Prostate gland (tissue), 2 donors: Measurements from ENCODE around the gene FAM3C. TPM values are rescaled to one million over a fixed set of nuclear protein-coding genes. Genes with fewer than 3 reads are reported as not detected.

Source experiments
- DNase-seq: peaks from one replicate; pipeline ENCODE4 v3.0.0-alpha.2; 2019; ENCODE audit warnings: low spot score
- H3K27ac ChIP-seq, 2 donors: fragments of 200-600 bp; sonication (generic); 2 replicates each; pipeline ENCODE4 v1.5.1; 2017 to 2019
- H3K27me3 ChIP-seq: fragments of 200-600 bp; sonication (generic); replicated peaks from 2 replicates; pipeline ENCODE4 v1.5.1; 2019; ENCODE audit not compliant: insufficient read depth
- H3K36me3 ChIP-seq, 2 donors: fragments of 200-600 bp; sonication (generic); 1 replicate in 1 of 2; 2 replicates in 1 of 2; pipeline versions ENCODE4 v1.5.1 to v1.8.1; 2017 to 2019
- H3K4me1 ChIP-seq: fragments of 200-600 bp; sonication (generic); replicated peaks from 2 replicates; pipeline ENCODE4 v1.5.1; 2019
- H3K4me3 ChIP-seq, 2 donors: fragments of 200-600 bp; sonication (generic); 2 replicates each; pipeline ENCODE4 v1.5.1; 2017 to 2019
- H3K9me3 ChIP-seq: fragments of 200-600 bp; sonication (generic); 2 replicates; pipeline ENCODE4 v1.5.1; 2017
- POLR2A ChIP-seq: fragments of 450-650 bp; IDR thresholded peaks from one replicate; pipeline ENCODE4 v1.6.1; 2016; ENCODE audit warnings: antibody characterized with exemption, mild to moderate bottlenecking
- POLR2AphosphoS5 ChIP-seq: sonication (generic); formaldehyde crosslinking; IDR thresholded peaks from one replicate; pipeline ENCODE4 v1.6.1; 2017; ENCODE audit warnings: antibody characterized with exemption
- WGBS: methylation state at CpG from one replicate; pipeline ENCODE4 v1.1.5; 2018; 5-methylcytosine and 5-hydroxymethylcytosine counted together
- intact Hi-C: fragments of 100-400 bp; cut with DNase I; formaldehyde crosslinking; loops from one replicate; pipeline ENCODE4 v1.14.2; 2022
- total RNA-seq, 2 donors: library from RNA; depleted of rRNA; stranded (reverse); fragments of >200 nt; gene quantifications; one replicate each; pipeline ENCODE4 v1.1.0, GENCODE V29; 2016
- TF ChIP-seq, protein P1 (sequence below), 4 experiments: fragments of 200-600 bp in 2 of 4; fragments of 450-650 bp in 2 of 4; sonication (generic) in 2 of 4; IDR thresholded peaks; 1 replicate in 3 of 4; 2 replicates in 1 of 4; pipeline ENCODE4 v1.5.1; 2016 to 2019; ENCODE audit warnings: antibody characterized with exemption in 4 of 4, mild to moderate bottlenecking in 2 of 4, moderate library complexity in 2 of 4

Gene FAM3C
- total RNA-seq, 2 donors from 2014 or later = 31.9 to 34.8 TPM

DNA sequence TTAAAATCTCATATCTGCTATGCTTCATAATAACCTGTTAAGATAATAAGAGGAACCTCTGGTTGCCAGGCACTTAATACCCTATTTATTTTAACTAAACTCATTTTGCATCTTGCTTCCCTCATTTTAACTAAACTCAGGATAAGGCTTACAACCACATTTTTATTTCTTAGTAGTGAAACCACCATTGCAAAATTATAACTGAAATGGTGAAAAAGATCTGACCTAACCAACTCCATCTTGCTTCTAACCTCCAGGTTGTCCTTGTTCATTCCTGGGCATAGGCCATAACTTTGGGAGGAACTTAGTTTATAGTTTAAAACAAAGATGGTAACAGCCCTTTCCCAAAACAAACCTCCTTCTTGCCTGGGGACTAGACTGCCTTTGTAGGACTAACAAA lies 6.0 kb downstream of the FAM3C start:
- TF ChIP-seq, protein P1, sequence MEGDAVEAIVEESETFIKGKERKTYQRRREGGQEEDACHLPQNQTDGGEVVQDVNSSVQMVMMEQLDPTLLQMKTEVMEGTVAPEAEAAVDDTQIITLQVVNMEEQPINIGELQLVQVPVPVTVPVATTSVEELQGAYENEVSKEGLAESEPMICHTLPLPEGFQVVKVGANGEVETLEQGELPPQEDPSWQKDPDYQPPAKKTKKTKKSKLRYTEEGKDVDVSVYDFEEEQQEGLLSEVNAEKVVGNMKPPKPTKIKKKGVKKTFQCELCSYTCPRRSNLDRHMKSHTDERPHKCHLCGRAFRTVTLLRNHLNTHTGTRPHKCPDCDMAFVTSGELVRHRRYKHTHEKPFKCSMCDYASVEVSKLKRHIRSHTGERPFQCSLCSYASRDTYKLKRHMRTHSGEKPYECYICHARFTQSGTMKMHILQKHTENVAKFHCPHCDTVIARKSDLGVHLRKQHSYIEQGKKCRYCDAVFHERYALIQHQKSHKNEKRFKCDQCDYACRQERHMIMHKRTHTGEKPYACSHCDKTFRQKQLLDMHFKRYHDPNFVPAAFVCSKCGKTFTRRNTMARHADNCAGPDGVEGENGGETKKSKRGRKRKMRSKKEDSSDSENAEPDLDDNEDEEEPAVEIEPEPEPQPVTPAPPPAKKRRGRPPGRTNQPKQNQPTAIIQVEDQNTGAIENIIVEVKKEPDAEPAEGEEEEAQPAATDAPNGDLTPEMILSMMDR (IDR thresholded peaks at IDR 0.05) = no peak
- TF ChIP-seq POLR2A = no peak
- no peak for TF ChIP-seq POLR2AphosphoS5
- Histone ChIP-seq H3K4me1 (no peaks in the 10 kb centered on the region), H3K9me3 (no peaks in the 10 kb centered on the region), H3K27ac (no peak overlapping the region), H3K36me3 (no peaks in the 10 kb centered on the region), H3K27me3 (no peaks in the 10 kb centered on the region), H3K4me3 (no peak overlapping the region)
- intact Hi-C loops = no loop called here
- no peak for DNase-seq

GRCh38 chr7:121388950-121389349 lies 7.2 kb downstream of the FAM3C start:
- Histone ChIP-seq H3K36me3 (no peaks in the 10 kb centered on the region), H3K4me1 (no peaks in the 10 kb centered on the region), H3K27ac (no peak overlapping the region), H3K27me3 (no peaks in the 10 kb centered on the region), H3K4me3 (no peak overlapping the region), H3K9me3 (no peaks in the 10 kb centered on the region)
- intact Hi-C loops = no loop called here
- TF ChIP-seq, protein P1 (IDR thresholded peaks at IDR 0.05) = no peak
- TF ChIP-seq POLR2A (no peak), POLR2AphosphoS5 (no peak)
- no peak for DNase-seq
- 97% methylated on average over 1 of the region's 1 CpG for WGBS

GRCh38 chr7:121385800-121386179 lies 10.3 kb downstream of the FAM3C start:
- H3K27ac ChIP-seq = no peak overlapping the region
- TF ChIP-seq POLR2A (no peak), POLR2AphosphoS5 (no peak)
- TF ChIP-seq, protein P1 (IDR thresholded peaks at IDR 0.05) = no peak
- H3K27me3 ChIP-seq = no peaks in the 10 kb centered on the region
- 65% methylated on average over 1 of the region's 1 CpG for WGBS
- H3K4me3 ChIP-seq = no peak overlapping the region
- no peaks in the 10 kb centered on the region for H3K4me1 ChIP-seq
- no peak for DNase-seq
- H3K9me3 ChIP-seq = no peaks in the 10 kb centered on the region
- H3K36me3 ChIP-seq = no peaks in the 10 kb centered on the region
- intact Hi-C loops = no loop called here

DNA sequence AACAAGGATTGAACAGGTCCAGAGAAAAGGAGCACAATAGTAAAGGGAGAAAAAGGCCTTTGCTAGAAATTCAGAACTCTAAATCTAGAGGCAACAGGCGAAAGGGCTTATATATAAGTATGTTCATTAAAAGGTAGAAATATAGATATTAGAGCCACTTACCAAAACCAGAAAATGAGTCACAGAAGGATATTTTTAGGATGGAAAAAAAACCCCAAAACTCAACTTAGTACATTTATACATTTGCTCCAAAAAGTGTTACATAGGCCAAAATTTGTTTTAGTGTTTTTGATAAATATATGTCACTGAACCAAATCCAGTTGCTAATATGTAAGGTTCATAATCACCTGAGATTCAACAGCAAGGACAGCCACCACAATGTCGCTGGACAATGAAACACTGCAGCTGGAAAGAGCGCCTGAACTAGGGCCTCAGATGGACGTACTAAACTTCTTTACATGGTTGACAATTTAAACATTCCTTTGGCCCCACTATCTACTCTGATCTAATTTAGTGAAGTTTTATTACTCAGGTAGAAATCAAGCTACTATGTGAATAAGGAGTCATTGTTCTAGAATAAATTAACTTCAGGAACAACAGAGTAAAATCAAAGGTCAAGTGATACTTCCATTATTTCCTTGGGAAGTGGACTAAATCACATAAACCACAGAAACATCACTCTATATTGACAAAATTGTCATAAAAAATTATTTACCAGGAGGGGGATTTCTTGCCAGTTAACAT lies 10.9 kb downstream of the FAM3C start:
- H3K36me3 ChIP-seq = no peaks in the 10 kb centered on the region
- DNase-seq = no peak
- no peaks in the 10 kb centered on the region for H3K9me3 ChIP-seq
- H3K4me3 ChIP-seq = no peak overlapping the region
- WGBS = 94% methylated on average over 4 of the region's 4 CpGs
- H3K27ac ChIP-seq = no peak overlapping the region
- no peaks in the 10 kb centered on the region for H3K4me1 ChIP-seq
- TF ChIP-seq POLR2AphosphoS5 = no peak
- TF ChIP-seq POLR2A = no peak
- TF ChIP-seq, protein P1 (IDR thresholded peaks at IDR 0.05) = no peak
- H3K27me3 ChIP-seq = no peaks in the 10 kb centered on the region
- intact Hi-C loops = no loop called here

DNA sequence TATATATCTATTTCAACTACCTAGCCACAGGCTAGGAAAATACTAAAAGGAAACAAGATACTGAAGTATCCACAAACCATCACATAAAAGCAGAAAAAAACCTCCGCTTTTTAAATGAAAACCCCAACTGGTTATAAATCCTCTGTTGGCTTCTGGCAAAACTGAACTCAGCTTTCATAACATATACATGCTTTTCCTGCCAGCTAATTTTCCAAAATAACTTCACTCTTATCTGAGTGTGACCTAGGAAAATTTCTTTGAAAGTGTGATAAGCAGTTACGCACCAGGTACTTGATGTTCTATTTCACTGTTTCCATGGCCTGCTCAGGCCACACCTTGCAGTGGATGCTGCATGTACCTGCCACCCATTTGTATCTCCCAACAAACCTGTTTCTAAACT lies 11.8 kb downstream of the FAM3C start:
- Histone ChIP-seq H3K4me3 (no peak overlapping the region), H3K4me1 (no peaks in the 10 kb centered on the region), H3K27me3 (no peaks in the 10 kb centered on the region), H3K36me3 (no peaks in the 10 kb centered on the region), H3K9me3 (no peaks in the 10 kb centered on the region), H3K27ac (no peak overlapping the region)
- TF ChIP-seq, protein P1 (IDR thresholded peaks at IDR 0.05) = no peak
- TF ChIP-seq POLR2A (no peak), POLR2AphosphoS5 (no peak)
- 88% methylated on average over 2 of the region's 2 CpGs for WGBS
- intact Hi-C loops = no loop called here
- no peak for DNase-seq
